ENCODE results near the gene SOS1. TPM values are rescaled to one million over a fixed set of nuclear protein-coding genes. Genes with fewer than 3 reads are reported as not detected.

The SOS1 gene
- total and polyA plus RNA-seq, 2 of the 13 experiments (the other 11 are each of a cell fraction or from before 2014, with no cell fraction given): 20.8 to 60.4 TPM

DNA sequence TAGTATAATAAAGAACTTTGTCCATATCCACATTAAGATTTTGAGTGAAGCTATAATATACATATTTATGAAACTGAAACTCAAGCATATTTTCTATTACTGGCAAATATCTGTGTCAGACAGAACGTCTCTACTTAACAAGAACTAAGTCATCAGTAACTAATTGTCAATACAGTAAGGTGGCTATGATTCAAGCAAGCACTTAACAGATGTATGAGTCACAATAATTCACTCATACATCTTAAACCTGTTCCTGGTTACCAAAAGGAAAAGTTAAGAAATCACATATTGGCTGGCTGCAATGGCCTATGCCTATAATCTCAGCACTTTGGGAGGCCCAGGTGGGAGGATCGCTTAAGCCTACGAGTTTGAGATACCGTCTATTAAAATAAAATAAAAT is 96.0 kb downstream of the SOS1 start (continued):
- TF ChIP-seq, protein P1, sequence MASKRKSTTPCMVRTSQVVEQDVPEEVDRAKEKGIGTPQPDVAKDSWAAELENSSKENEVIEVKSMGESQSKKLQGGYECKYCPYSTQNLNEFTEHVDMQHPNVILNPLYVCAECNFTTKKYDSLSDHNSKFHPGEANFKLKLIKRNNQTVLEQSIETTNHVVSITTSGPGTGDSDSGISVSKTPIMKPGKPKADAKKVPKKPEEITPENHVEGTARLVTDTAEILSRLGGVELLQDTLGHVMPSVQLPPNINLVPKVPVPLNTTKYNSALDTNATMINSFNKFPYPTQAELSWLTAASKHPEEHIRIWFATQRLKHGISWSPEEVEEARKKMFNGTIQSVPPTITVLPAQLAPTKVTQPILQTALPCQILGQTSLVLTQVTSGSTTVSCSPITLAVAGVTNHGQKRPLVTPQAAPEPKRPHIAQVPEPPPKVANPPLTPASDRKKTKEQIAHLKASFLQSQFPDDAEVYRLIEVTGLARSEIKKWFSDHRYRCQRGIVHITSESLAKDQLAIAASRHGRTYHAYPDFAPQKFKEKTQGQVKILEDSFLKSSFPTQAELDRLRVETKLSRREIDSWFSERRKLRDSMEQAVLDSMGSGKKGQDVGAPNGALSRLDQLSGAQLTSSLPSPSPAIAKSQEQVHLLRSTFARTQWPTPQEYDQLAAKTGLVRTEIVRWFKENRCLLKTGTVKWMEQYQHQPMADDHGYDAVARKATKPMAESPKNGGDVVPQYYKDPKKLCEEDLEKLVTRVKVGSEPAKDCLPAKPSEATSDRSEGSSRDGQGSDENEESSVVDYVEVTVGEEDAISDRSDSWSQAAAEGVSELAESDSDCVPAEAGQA (IDR thresholded peaks at IDR 0.05; ENCODE audit: low read depth): no peak
- TF ChIP-seq, protein P1 (CRISPR knock-in tag; IDR thresholded peaks at IDR 0.05; ENCODE audit: borderline replicate concordance): no peak
- no peak for TF ChIP-seq FOXM1 (CRISPR knock-in tag; IDR thresholded peaks at IDR 0.05)
- no peak for TF ChIP-seq ZZZ3 (CRISPR knock-in tag; IDR thresholded peaks at IDR 0.05; ENCODE audit: borderline replicate concordance)
- TF ChIP-seq, protein P2, sequence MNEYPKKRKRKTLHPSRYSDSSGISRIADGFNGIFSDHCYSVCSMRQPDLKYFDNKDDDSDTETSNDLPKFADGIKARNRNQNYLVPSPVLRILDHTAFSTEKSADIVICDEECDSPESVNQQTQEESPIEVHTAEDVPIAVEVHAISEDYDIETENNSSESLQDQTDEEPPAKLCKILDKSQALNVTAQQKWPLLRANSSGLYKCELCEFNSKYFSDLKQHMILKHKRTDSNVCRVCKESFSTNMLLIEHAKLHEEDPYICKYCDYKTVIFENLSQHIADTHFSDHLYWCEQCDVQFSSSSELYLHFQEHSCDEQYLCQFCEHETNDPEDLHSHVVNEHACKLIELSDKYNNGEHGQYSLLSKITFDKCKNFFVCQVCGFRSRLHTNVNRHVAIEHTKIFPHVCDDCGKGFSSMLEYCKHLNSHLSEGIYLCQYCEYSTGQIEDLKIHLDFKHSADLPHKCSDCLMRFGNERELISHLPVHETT (CRISPR knock-in tag; conservative IDR thresholded peaks at IDR 0.05): no peak
- no peak for TF ChIP-seq SMYD3 (CRISPR knock-in tag; IDR thresholded peaks at IDR 0.05)
- TF ChIP-seq MTF2 (CRISPR knock-in tag; IDR thresholded peaks at IDR 0.05; ENCODE audit: borderline replicate concordance): no peak
- TF ChIP-seq HHEX (CRISPR knock-in tag; IDR thresholded peaks at IDR 0.05): no peak

Measured in HepG2 (cell line).